ENCODE data around the gene C21orf91.

DNA sequence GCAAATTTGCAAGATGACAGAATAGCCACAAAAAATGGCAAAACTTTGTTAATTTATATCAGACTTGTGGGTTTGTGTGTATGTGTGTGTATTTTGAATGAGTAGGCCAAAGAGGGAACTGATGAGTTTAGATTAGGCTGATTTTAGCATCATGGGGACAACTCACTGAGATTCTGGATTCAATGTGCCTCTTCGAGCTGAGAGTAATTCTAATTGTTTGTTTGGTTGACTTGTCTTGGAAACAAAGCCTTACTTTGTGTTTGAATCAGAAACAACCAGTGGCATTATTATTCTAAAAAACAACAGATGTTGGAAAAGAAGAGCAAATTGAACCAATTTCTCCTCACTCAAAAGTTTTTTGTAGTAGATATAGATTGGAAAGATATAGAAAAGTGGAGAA, 40.5 kb upstream of the C21orf91 start:
- TF ChIP-seq SMARCA5 (IDR thresholded peaks at IDR 0.05) (no peak), SETDB1 (IDR thresholded peaks at IDR 0.05; ENCODE audit: low read length) (no peak), ESRRB (CRISPR knock-in tag; IDR thresholded peaks at IDR 0.05; ENCODE audit: borderline replicate concordance) (no peak)
